Karpas-422 (cell line): ENCODE data around the gene PALLD. TPM values are rescaled to one million over a fixed set of nuclear protein-coding genes. Genes with fewer than 3 reads are reported as not detected.

Experiments
- DNase-seq: peaks from one replicate; pipeline ENCODE4 v3.0.0-alpha.2; 2015
- H2AFZ ChIP-seq: fragments of 200-600 bp; sonication (generic); 2 replicates; pipeline ENCODE4 v1.6.1; 2014; ENCODE audit warnings: antibody characterized with exemption, low read length, mixed read lengths
- H3K27ac ChIP-seq: fragments of 200-600 bp; sonication (generic); 2 replicates; pipeline ENCODE4 v1.5.1; 2014; ENCODE audit warnings: mild to moderate bottlenecking, low read length, moderate library complexity
- H3K27me3 ChIP-seq: fragments of 200-600 bp; sonication (generic); 2 replicates; pipeline ENCODE4 v1.6.1; 2014; ENCODE audit warnings: low read length, mixed read lengths
- H3K36me3 ChIP-seq: fragments of 200-600 bp; sonication (generic); 2 replicates; pipeline ENCODE4 v1.6.1; 2014; ENCODE audit warnings: low read length, mixed read lengths; ENCODE audit not compliant: insufficient read depth
- H3K4me1 ChIP-seq: fragments of 200-600 bp; sonication (generic); 2 replicates; pipeline ENCODE4 v1.6.1; 2014; ENCODE audit warnings: mild to moderate bottlenecking, low read length, mixed read lengths
- H3K4me2 ChIP-seq: fragments of 200-600 bp; sonication (generic); 2 replicates; pipeline ENCODE4 v1.6.1; 2014; ENCODE audit warnings: low read length, low read depth, mild to moderate bottlenecking; ENCODE audit not compliant: poor library complexity, severe bottlenecking
- H3K4me3 ChIP-seq: fragments of 200-600 bp; sonication (generic); 2 replicates; pipeline ENCODE4 v1.5.1; 2014; ENCODE audit warnings: mild to moderate bottlenecking, antibody characterized with exemption, low read length, mixed read lengths
- H3K79me2 ChIP-seq: fragments of 200-600 bp; sonication (generic); 2 replicates; pipeline ENCODE4 v1.6.1; 2014; ENCODE audit warnings: mild to moderate bottlenecking, low read length, mixed read lengths
- H3K9ac ChIP-seq: fragments of 200-600 bp; sonication (generic); 2 replicates; pipeline ENCODE4 v1.6.0; 2014; ENCODE audit warnings: low read length
- H3K9me2 ChIP-seq: fragments of 200-600 bp; sonication (generic), shearing (Covaris generic); replicated peaks from 2 replicates; pipeline ENCODE4 v1.6.0; 2014; ENCODE audit warnings: mild to moderate bottlenecking, low read length, moderate library complexity; ENCODE audit not compliant: insufficient read depth
- H3K9me3 ChIP-seq: fragments of 300-700, 200-600 bp; sonication (generic); 2 replicates; pipeline ENCODE4 v1.6.1; 2014; ENCODE audit warnings: low read length, mixed read lengths
- H4K20me1 ChIP-seq: fragments of 200-600 bp; sonication (generic); 2 replicates; pipeline ENCODE4 v1.6.1; 2014; ENCODE audit warnings: mild to moderate bottlenecking, antibody characterized with exemption, low read length, low read depth; ENCODE audit not compliant: insufficient read depth
- total RNA-seq: library from RNA; depleted of rRNA; stranded (reverse); fragments of >200 nt; shearing (Covaris generic); gene quantifications from 2 replicates; pipeline ENCODE4 v1.2.3, GENCODE V29; 2014; ENCODE audit warnings: low replicate concordance

Gene PALLD
- total RNA-seq, 1 experiment from 2014 or later: 0.71 TPM

- H3K9me2 ChIP-seq: no peaks in the 10 kb centered on the region
- no peaks in the 10 kb centered on the region for H3K27me3 ChIP-seq
- no peak overlapping the region for H3K9ac ChIP-seq
- no peaks in the 10 kb centered on the region for H4K20me1 ChIP-seq
- DNase-seq: no peak
- H3K4me3 ChIP-seq: no peak overlapping the region
- H3K36me3 ChIP-seq: no peaks in the 10 kb centered on the region
- H2AFZ ChIP-seq: no peak overlapping the region
- H3K27ac ChIP-seq: no peak overlapping the region
- no peaks in the 10 kb centered on the region for H3K79me2 ChIP-seq
- no peaks in the 10 kb centered on the region for H3K4me1 ChIP-seq
- no peaks in the 10 kb centered on the region for H3K9me3 ChIP-seq
- H3K4me2 ChIP-seq: no peak overlapping the region
Observed at GRCh38 chr4:168794092-168794707, 297.3 kb downstream of the PALLD start.

GRCh38 chr4:168794881-168795280 is 298.0 kb downstream of the PALLD start:
- no peak for DNase-seq
- H3K9ac ChIP-seq: no peak overlapping the region
- H2AFZ ChIP-seq: no peak overlapping the region
- H3K9me2 ChIP-seq: no peaks in the 10 kb centered on the region
- H3K9me3 ChIP-seq: no peaks in the 10 kb centered on the region
- no peaks in the 10 kb centered on the region for H3K79me2 ChIP-seq
- H3K4me3 ChIP-seq: no peak overlapping the region
- no peak overlapping the region for H3K27ac ChIP-seq
- H3K4me1 ChIP-seq: no peaks in the 10 kb centered on the region
- H3K4me2 ChIP-seq: no peak overlapping the region
- H4K20me1 ChIP-seq: no peaks in the 10 kb centered on the region
- no peaks in the 10 kb centered on the region for H3K27me3 ChIP-seq
- no peaks in the 10 kb centered on the region for H3K36me3 ChIP-seq

DNA sequence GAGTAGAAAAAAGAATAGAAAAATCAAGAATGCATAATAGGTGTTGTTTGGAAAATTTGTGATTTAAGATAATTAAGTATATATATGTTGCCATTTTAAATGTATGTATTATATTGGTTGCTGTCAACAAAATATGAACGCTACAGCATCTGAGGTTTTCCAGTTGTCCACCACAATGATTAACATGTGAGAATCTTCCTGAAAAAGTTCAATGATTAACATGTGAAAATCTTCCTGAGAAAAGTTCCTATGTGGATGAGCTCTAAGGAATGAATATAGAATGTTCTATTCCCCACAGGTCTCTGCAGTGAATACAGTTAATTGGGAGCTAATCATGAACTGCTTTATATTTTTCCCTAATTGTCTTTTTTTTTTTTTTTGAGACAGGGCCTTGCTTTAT is 298.5 kb downstream of the PALLD start:
- no peak overlapping the region for H3K9ac ChIP-seq
- no peaks in the 10 kb centered on the region for H3K9me3 ChIP-seq
- no peak overlapping the region for H3K27ac ChIP-seq
- no peaks in the 10 kb centered on the region for H3K27me3 ChIP-seq
- no peaks in the 10 kb centered on the region for H3K79me2 ChIP-seq
- no peak for DNase-seq
- no peaks in the 10 kb centered on the region for H3K4me1 ChIP-seq
- no peaks in the 10 kb centered on the region for H4K20me1 ChIP-seq
- H3K36me3 ChIP-seq: no peaks in the 10 kb centered on the region
- H3K9me2 ChIP-seq: no peaks in the 10 kb centered on the region
- H2AFZ ChIP-seq: no peak overlapping the region
- H3K4me3 ChIP-seq: no peak overlapping the region
- H3K4me2 ChIP-seq: no peak overlapping the region

- no peaks in the 10 kb centered on the region for H4K20me1 ChIP-seq
Observed at GRCh38 chr4:168796362-168797106, 299.7 kb downstream of the PALLD start.

DNA sequence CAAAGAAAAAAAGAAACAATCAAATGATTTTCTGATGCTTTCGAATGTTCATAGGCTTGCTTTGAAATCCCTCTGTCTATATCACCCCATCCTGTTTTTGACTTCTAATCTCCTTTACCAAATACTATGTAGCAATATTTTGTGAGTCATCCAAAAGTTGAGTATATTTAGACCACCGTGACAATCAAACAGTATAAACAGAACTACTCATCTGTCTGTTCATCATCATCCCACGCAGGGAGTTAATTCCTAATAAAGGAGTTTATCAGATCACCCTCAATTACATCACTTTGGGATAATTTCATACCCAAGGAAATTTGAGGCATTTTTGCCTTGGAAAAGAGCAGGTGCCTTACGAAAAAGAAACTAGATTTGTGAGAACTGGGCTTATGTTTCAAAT is 300.3 kb downstream of the PALLD start:
- Histone ChIP-seq H3K9me3 (no peaks in the 10 kb centered on the region), H3K36me3 (no peaks in the 10 kb centered on the region), H3K9ac (no peak overlapping the region), H3K79me2 (no peaks in the 10 kb centered on the region), H3K9me2 (no peaks in the 10 kb centered on the region), H2AFZ (no peak overlapping the region), H3K4me1 (no peaks in the 10 kb centered on the region), H3K4me2 (no peak overlapping the region), H3K27me3 (no peaks in the 10 kb centered on the region), H3K4me3 (no peak overlapping the region), H4K20me1 (no peaks in the 10 kb centered on the region), H3K27ac (no peak overlapping the region)
- no peak for DNase-seq

More at GRCh38 chr4:168796362-168797106, 299.7 kb downstream of the PALLD start:
- no peak overlapping the region for H3K9ac ChIP-seq
- H3K27me3 ChIP-seq: no peaks in the 10 kb centered on the region
- no peaks in the 10 kb centered on the region for H3K9me2 ChIP-seq
- H3K4me2 ChIP-seq: no peak overlapping the region
- H3K27ac ChIP-seq: no peak overlapping the region
- H3K9me3 ChIP-seq: no peaks in the 10 kb centered on the region
- no peaks in the 10 kb centered on the region for H3K36me3 ChIP-seq
- DNase-seq: no peak
- H3K79me2 ChIP-seq: no peaks in the 10 kb centered on the region
- no peaks in the 10 kb centered on the region for H3K4me1 ChIP-seq
- no peak overlapping the region for H2AFZ ChIP-seq
- H3K4me3 ChIP-seq: no peak overlapping the region

DNA sequence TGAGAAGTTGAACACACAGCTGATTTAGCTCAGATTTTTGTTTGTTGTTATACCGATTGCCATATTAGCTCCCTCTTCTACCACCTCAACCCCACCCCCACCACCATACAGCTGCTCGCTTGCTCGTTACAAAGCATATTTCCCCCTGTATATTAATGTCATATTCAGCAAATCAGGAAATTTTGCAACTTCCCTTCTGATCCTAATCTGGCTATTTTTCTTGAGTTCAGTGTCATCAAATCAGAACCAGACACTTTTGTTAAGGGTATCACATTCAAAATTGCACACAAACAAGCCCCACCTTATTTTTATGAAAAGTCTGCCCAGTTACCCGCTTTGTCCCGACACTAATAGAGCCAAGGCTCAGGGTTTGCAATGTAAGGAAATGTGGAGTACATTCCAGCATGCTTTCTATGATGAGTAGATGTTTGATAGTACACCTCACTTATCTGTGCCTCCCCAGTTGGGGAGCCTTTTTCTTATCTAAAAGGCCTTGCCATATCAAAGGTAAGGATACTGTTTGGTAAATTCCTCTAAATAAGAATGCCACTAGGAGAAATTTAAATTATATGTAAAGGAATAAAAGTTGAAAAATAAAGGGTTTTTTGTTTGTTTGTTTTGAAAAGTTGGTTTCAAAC is 301.0 kb downstream of the PALLD start:
- no peak overlapping the region for H3K4me3 ChIP-seq
- H3K27me3 ChIP-seq: no peaks in the 10 kb centered on the region
- no peak overlapping the region for H2AFZ ChIP-seq
- no peak overlapping the region for H3K27ac ChIP-seq
- H3K9me3 ChIP-seq: no peaks in the 10 kb centered on the region
- DNase-seq: no peak
- no peak overlapping the region for H3K9ac ChIP-seq
- H3K4me2 ChIP-seq: no peak overlapping the region
- H3K9me2 ChIP-seq: no peaks in the 10 kb centered on the region
- no peaks in the 10 kb centered on the region for H3K36me3 ChIP-seq
- no peaks in the 10 kb centered on the region for H3K4me1 ChIP-seq
- H3K79me2 ChIP-seq: no peaks in the 10 kb centered on the region
- no peaks in the 10 kb centered on the region for H4K20me1 ChIP-seq

DNA sequence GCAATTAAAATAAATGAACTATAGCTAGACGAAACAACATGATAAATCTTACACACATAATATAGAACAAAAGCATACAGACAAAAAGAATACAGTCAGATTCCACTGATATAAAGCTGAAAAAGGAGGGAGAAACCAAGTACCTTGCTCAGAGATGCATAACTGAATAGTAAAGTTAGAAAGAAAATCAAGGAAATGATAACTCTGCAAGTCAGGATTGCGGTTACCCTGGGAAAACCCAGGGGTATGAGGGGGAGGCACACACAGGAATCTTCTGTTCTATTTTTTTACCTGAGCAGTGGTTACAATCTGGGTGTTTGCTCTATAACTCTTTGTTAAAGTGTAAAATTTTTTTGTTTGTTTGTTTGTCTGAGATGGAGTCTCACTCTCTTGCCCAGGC is 304.1 kb downstream of the PALLD start:
- Histone ChIP-seq H3K9me2 (no peaks in the 10 kb centered on the region), H3K4me1 (no peaks in the 10 kb centered on the region), H3K9me3 (no peaks in the 10 kb centered on the region), H3K36me3 (no peaks in the 10 kb centered on the region), H3K9ac (no peak overlapping the region), H3K4me3 (no peak overlapping the region), H2AFZ (no peak overlapping the region), H3K27ac (no peak overlapping the region), H3K79me2 (no peaks in the 10 kb centered on the region), H3K4me2 (no peak overlapping the region), H3K27me3 (no peaks in the 10 kb centered on the region), H4K20me1 (no peaks in the 10 kb centered on the region)
- no peak for DNase-seq

GRCh38 chr4:168802222-168802621 is 305.4 kb downstream of the PALLD start:
- no peak for DNase-seq
- Histone ChIP-seq H3K27me3 (no peaks in the 10 kb centered on the region), H3K79me2 (no peaks in the 10 kb centered on the region)

More at GRCh38 chr4:168802222-168802621, 305.4 kb downstream of the PALLD start:
- Histone ChIP-seq H3K36me3 (no peaks in the 10 kb centered on the region), H3K9ac (no peak overlapping the region), H3K4me2 (no peak overlapping the region), H3K27ac (no peak overlapping the region), H3K9me3 (no peaks in the 10 kb centered on the region), H4K20me1 (no peaks in the 10 kb centered on the region), H2AFZ (no peak overlapping the region), H3K4me3 (no peak overlapping the region), H3K9me2 (no peaks in the 10 kb centered on the region), H3K4me1 (no peaks in the 10 kb centered on the region)
